GM12878 (cell line): ENCODE measurements around the gene SPAG7. TPM values are rescaled to one million over a fixed set of nuclear protein-coding genes. Genes with fewer than 3 reads are reported as not detected.
A peak's percentile ranks its signal among the peaks of the same experiment; 100 is the strongest.

Experiments used
- CBFB ChIP-seq: IDR thresholded peaks from 2 replicates; pipeline ENCODE4 v1.6.1; 2016; ENCODE audit warnings: antibody characterized with exemption, low read depth
- CEBPB ChIP-seq, 2 experiments: fragments of 150-350 bp in 1 of 2; IDR thresholded peaks; 2 replicates each; pipeline ENCODE4 v1.6.1; 2012 to 2014; ENCODE audit warnings: low read depth in 2 of 2, low read length in 2 of 2, borderline replicate concordance in 1 of 2, inconsistent platforms in 1 of 2
- EGR1 ChIP-seq, 2 experiments: IDR thresholded peaks; 1 replicate in 1 of 2; 2 replicates in 1 of 2; pipeline ENCODE4 v1.6.1; 2011 to 2012; ENCODE audit warnings: low read depth in 2 of 2, low read length in 2 of 2, borderline replicate concordance in 1 of 2, mild to moderate bottlenecking in 1 of 2, moderate library complexity in 1 of 2
- FOXM1 ChIP-seq: IDR thresholded peaks from 2 replicates; pipeline ENCODE4 v1.6.1; 2012; ENCODE audit warnings: low read depth, mild to moderate bottlenecking, inconsistent platforms, low read length, moderate library complexity
- KDM1A ChIP-seq: fragments of 200-600 bp; sonication (generic); IDR thresholded peaks from 2 replicates; pipeline ENCODE4 v1.6.1; 2016; ENCODE audit warnings: borderline replicate concordance
- NBN ChIP-seq: fragments of 450-650 bp; IDR thresholded peaks from 2 replicates; pipeline ENCODE4 v1.6.1; 2016
- NFYB ChIP-seq: IDR thresholded peaks from 2 replicates; pipeline ENCODE4 v1.6.1; 2011; ENCODE audit warnings: low read depth, mild to moderate bottlenecking, low read length, improper control_type of control experiment, moderate library complexity; ENCODE audit not compliant: insufficient read depth
- NRF1 ChIP-seq: conservative IDR thresholded peaks from 2 replicates; pipeline ENCODE4 v1.6.1; 2011; ENCODE audit warnings: mild to moderate bottlenecking, low read depth, low read length, improper control_type of control experiment
- POLR2AphosphoS5 ChIP-seq: IDR thresholded peaks from 2 replicates; pipeline ENCODE4 v1.6.1; 2011; ENCODE audit warnings: mild to moderate bottlenecking, low read length, inconsistent platforms
- RBBP5 ChIP-seq: fragments of 200-600 bp; sonication (generic); conservative IDR thresholded peaks from 2 replicates; pipeline ENCODE4 v1.6.1; 2016
- SIN3A ChIP-seq: IDR thresholded peaks from 2 replicates; pipeline ENCODE4 v1.6.1; 2012; ENCODE audit warnings: low read depth, low read length, improper control_type of control experiment
- STAT3 ChIP-seq: IDR thresholded peaks from 2 replicates; pipeline ENCODE4 v1.6.1; 2011; ENCODE audit warnings: low read depth, low read length, improper control_type of control experiment
- TBL1XR1 ChIP-seq: IDR thresholded peaks from 2 replicates; pipeline ENCODE4 v1.6.1; 2012; ENCODE audit warnings: low read depth, low read length, improper control_type of control experiment
- YBX1 ChIP-seq: fragments of 450-650 bp; IDR thresholded peaks from 2 replicates; pipeline ENCODE4 v1.6.1; 2016; ENCODE audit warnings: antibody characterized with exemption
- ZBED1 ChIP-seq: IDR thresholded peaks from 2 replicates; pipeline ENCODE4 v1.6.1; 2016; ENCODE audit warnings: borderline replicate concordance
- ZNF217 ChIP-seq: fragments of 450-650 bp; IDR thresholded peaks from 2 replicates; pipeline ENCODE4 v1.6.1; 2017; ENCODE audit warnings: antibody characterized with exemption, mild to moderate bottlenecking
- polyA plus RNA-seq, 11 experiments: library from polyadenylated mRNA; depleted of rRNA in 4 of 11; unstranded in 6 of 11; stranded (reverse) in 5 of 11; fragments of >200 nt; fragmentation: Nextera tagmentation in 4 of 11; fragmentation: Illumina TruSeq in 1 of 11; extraction: Ambion mirVana in 4 of 11; extraction: Trizol in 1 of 11; gene quantifications; 1 replicate in 1 of 11; 2 replicates in 10 of 11; pipeline versions ENCODE4 v1.2.1 to v1.2.3, GENCODE V29; 2011 to 2016; ENCODE audit warnings: inconsistent platforms in 2 of 11, missing spikeins in 2 of 11, low read depth in 1 of 11
- total RNA-seq, 4 experiments: library from RNA; depleted of rRNA in 3 of 4; stranded (reverse); fragments of >200 nt in 3 of 4; fragmentation: Illumina TruSeq in 1 of 4; extraction: Trizol in 1 of 4; gene quantifications; 2 replicates each; pipeline versions ENCODE4 v1.2.1 to v1.2.3, GENCODE V29; 2013 to 2021
- TF ChIP-seq, protein P1 (sequence below): fragments of 450-650 bp; IDR thresholded peaks from 2 replicates; pipeline ENCODE4 v1.6.1; 2016; ENCODE audit warnings: mild to moderate bottlenecking, moderate library complexity, borderline replicate concordance
- TF ChIP-seq, protein P2 (sequence below), 3 experiments: IDR thresholded peaks in 2 of 3; conservative IDR thresholded peaks in 1 of 3; 2 replicates each; pipeline ENCODE4 v1.5.1; 2011; ENCODE audit warnings: low read depth in 3 of 3, low read length in 3 of 3, mild to moderate bottlenecking in 3 of 3, control low read depth in 2 of 3, moderate library complexity in 2 of 3, inconsistent platforms in 1 of 3, mixed read lengths in 1 of 3; ENCODE audit not compliant: control insufficient read depth in 2 of 3, insufficient read depth in 1 of 3; ENCODE audit errors: extremely low read depth in 1 of 3
- TF ChIP-seq, protein P3 (sequence below): fragments of 450-650 bp; IDR thresholded peaks from 2 replicates; pipeline ENCODE4 v1.6.1; 2014; ENCODE audit warnings: mild to moderate bottlenecking
- TF ChIP-seq, protein P4 (sequence below): fragments of 150-350 bp; IDR thresholded peaks from 2 replicates; pipeline ENCODE4 v1.6.1; 2014; ENCODE audit warnings: mild to moderate bottlenecking, low read depth, low read length

Gene SPAG7
- total and polyA plus RNA-seq, 10 of the 15 experiments (the other 5 are each of a cell fraction or from before 2014, with no cell fraction given): 7.9 to 146 (median 88.7) TPM

DNA sequence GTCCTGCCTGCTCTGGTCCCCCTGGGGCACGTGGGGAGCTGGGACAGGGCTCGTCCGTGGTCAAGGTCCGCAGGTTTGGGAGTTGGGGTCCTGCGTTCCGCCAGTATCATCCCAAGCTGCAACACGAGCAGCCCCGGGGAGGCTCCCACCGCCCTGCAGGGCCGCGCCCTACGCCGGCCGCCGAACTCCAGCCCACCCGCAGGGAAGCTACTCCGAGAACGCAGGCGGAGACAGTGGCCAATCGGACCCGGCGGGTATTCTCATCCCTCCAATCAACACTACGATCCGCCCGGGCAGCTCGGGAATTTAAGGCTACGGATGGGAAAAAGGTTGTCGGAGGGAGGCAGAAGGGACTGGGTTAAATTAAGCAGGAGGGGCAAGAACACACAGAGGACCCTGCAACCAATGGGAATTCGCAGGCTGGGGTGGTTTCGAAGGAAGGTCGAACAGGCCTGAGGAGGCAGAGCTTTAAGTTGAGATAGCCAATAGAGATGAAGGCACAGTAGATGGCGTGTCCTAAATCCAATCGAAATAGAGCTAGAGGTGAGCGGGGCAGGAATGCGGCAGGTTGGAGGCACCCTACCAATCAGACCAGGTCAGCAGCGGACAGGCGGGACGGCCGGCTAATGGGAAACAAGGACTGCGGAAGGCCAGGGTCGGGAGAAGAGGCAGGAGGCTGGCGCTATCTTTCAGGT is 626 bp downstream of the SPAG7 start (continued):
- no peak for TF ChIP-seq KDM1A
- TF ChIP-seq TBL1XR1: 0 out of 2 replicates have a peak, but pooled peaks have one; percentile 10
- TF ChIP-seq FOXM1: no peak
- TF ChIP-seq STAT3: no peak
- 0 out of 2 replicates have a peak, but pooled peaks have one; percentile 31 for TF ChIP-seq CBFB
- TF ChIP-seq POLR2AphosphoS5: no peak
- TF ChIP-seq, protein P1, sequence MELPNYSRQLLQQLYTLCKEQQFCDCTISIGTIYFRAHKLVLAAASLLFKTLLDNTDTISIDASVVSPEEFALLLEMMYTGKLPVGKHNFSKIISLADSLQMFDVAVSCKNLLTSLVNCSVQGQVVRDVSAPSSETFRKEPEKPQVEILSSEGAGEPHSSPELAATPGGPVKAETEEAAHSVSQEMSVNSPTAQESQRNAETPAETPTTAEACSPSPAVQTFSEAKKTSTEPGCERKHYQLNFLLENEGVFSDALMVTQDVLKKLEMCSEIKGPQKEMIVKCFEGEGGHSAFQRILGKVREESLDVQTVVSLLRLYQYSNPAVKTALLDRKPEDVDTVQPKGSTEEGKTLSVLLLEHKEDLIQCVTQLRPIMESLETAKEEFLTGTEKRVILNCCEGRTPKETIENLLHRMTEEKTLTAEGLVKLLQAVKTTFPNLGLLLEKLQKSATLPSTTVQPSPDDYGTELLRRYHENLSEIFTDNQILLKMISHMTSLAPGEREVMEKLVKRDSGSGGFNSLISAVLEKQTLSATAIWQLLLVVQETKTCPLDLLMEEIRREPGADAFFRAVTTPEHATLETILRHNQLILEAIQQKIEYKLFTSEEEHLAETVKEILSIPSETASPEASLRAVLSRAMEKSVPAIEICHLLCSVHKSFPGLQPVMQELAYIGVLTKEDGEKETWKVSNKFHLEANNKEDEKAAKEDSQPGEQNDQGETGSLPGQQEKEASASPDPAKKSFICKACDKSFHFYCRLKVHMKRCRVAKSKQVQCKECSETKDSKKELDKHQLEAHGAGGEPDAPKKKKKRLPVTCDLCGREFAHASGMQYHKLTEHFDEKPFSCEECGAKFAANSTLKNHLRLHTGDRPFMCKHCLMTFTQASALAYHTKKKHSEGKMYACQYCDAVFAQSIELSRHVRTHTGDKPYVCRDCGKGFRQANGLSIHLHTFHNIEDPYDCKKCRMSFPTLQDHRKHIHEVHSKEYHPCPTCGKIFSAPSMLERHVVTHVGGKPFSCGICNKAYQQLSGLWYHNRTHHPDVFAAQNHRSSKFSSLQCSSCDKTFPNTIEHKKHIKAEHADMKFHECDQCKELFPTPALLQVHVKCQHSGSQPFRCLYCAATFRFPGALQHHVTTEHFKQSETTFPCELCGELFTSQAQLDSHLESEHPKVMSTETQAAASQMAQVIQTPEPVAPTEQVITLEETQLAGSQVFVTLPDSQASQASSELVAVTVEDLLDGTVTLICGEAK: peak; percentile 76; the same call in 1 of the 2 replicates
- TF ChIP-seq, protein P2, sequence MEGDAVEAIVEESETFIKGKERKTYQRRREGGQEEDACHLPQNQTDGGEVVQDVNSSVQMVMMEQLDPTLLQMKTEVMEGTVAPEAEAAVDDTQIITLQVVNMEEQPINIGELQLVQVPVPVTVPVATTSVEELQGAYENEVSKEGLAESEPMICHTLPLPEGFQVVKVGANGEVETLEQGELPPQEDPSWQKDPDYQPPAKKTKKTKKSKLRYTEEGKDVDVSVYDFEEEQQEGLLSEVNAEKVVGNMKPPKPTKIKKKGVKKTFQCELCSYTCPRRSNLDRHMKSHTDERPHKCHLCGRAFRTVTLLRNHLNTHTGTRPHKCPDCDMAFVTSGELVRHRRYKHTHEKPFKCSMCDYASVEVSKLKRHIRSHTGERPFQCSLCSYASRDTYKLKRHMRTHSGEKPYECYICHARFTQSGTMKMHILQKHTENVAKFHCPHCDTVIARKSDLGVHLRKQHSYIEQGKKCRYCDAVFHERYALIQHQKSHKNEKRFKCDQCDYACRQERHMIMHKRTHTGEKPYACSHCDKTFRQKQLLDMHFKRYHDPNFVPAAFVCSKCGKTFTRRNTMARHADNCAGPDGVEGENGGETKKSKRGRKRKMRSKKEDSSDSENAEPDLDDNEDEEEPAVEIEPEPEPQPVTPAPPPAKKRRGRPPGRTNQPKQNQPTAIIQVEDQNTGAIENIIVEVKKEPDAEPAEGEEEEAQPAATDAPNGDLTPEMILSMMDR (IDR thresholded peaks at IDR 0.05 in 2 of 3, conservative IDR thresholded peaks at IDR 0.05 in 1 of 3; ENCODE audit: control insufficient read depth in 2 of 3, extremely low read depth in 1 of 3, insufficient read depth in 1 of 3, low read depth in 3 of 3, low read length in 3 of 3): no peak
- TF ChIP-seq, protein P3, sequence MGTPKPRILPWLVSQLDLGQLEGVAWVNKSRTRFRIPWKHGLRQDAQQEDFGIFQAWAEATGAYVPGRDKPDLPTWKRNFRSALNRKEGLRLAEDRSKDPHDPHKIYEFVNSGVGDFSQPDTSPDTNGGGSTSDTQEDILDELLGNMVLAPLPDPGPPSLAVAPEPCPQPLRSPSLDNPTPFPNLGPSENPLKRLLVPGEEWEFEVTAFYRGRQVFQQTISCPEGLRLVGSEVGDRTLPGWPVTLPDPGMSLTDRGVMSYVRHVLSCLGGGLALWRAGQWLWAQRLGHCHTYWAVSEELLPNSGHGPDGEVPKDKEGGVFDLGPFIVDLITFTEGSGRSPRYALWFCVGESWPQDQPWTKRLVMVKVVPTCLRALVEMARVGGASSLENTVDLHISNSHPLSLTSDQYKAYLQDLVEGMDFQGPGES: peak; percentile 99
- TF ChIP-seq, protein P4, sequence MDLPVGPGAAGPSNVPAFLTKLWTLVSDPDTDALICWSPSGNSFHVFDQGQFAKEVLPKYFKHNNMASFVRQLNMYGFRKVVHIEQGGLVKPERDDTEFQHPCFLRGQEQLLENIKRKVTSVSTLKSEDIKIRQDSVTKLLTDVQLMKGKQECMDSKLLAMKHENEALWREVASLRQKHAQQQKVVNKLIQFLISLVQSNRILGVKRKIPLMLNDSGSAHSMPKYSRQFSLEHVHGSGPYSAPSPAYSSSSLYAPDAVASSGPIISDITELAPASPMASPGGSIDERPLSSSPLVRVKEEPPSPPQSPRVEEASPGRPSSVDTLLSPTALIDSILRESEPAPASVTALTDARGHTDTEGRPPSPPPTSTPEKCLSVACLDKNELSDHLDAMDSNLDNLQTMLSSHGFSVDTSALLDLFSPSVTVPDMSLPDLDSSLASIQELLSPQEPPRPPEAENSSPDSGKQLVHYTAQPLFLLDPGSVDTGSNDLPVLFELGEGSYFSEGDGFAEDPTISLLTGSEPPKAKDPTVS: 0 out of 2 replicates have a peak, but pooled peaks have one; percentile 10
- TF ChIP-seq NBN: no peak; the same call in 1 of the 2 replicates
- TF ChIP-seq ZNF217: no peak
- no peak for TF ChIP-seq ZBED1
- TF ChIP-seq CEBPB (IDR thresholded peaks at IDR 0.05; ENCODE audit: borderline replicate concordance in 1 of 2, low read depth in 2 of 2, low read length in 2 of 2): no peak
- peak; percentile 38 for TF ChIP-seq SIN3A
- TF ChIP-seq EGR1 (IDR thresholded peaks at IDR 0.05; ENCODE audit: borderline replicate concordance in 1 of 2, low read depth in 2 of 2, low read length in 2 of 2): no peak
- no peak for TF ChIP-seq RBBP5
- no peak; the same call in 1 of the 2 replicates for TF ChIP-seq NRF1
- no peak for TF ChIP-seq YBX1
- TF ChIP-seq NFYB: peak; percentile 99
